Testis (tissue), 2 donors: ENCODE measurements around the gene MARVELD2.
"Not testable (repeated sequence)": the region's sequence is repeated elsewhere in the genome, so short reads cannot be mapped to it uniquely, and the experiment has no call there.

Experiments
- CTCF ChIP-seq, 3 experiments: fragments of 450-650 bp in 2 of 3; fragments of 200-600 bp in 1 of 3; sonication (generic) in 1 of 3; IDR thresholded peaks; one replicate each; pipeline ENCODE4 v1.5.1; 2016 to 2019; ENCODE audit warnings: antibody characterized with exemption in 3 of 3, mild to moderate bottlenecking in 2 of 3, moderate library complexity in 1 of 3
- POLR2A ChIP-seq: fragments of 450-650 bp; IDR thresholded peaks from one replicate; pipeline ENCODE4 v1.6.1; 2017; ENCODE audit warnings: antibody characterized with exemption, mild to moderate bottlenecking, moderate library complexity

- not testable (repeated sequence) for TF ChIP-seq CTCF (IDR thresholded peaks at IDR 0.05); POLR2A
Measured at GRCh38 chr5:69466375-69466774, 51.5 kb downstream of the MARVELD2 start.
